GM12892 (cell line): Measurements from ENCODE around the gene RAB14.
A peak's percentile ranks its signal among the peaks of the same experiment; 100 is the strongest.

Experiments
- DNase-seq: peaks from one replicate; pipeline ENCODE4 v3.0.0; 2011; ENCODE audit not compliant: insufficient read length
- FAIRE-seq: peaks from 2 replicates; lab custom pipeline; 2011; peaks lifted over from hg19 to GRCh38; lab: Jason Lieb, UNC
- POLR2A ChIP-seq: IDR thresholded peaks from 2 replicates; pipeline ENCODE4 v1.6.1; 2011; ENCODE audit warnings: low read depth, low read length, control low read depth
- POLR2AphosphoS5 ChIP-seq: IDR thresholded peaks from 2 replicates; pipeline ENCODE4 v1.6.1; 2011; ENCODE audit warnings: low read depth, low read length, control low read depth
- TAF1 ChIP-seq: IDR thresholded peaks from 2 replicates; pipeline ENCODE4 v1.6.1; 2011; ENCODE audit warnings: low read depth, mild to moderate bottlenecking, control low read depth, low read length, borderline replicate concordance

The RAB14 gene

GRCh38 chr9:121201045-121201737, 478 bp downstream of the RAB14 start:
- DNase-seq, result peak; percentile 20
- no peak for TF ChIP-seq POLR2A
- no peak for TF ChIP-seq TAF1
- TF ChIP-seq POLR2AphosphoS5, result no peak
- peak; percentile 14 for FAIRE-seq

GRCh38 chr9:121200356-121200755, 1.3 kb downstream of the RAB14 start:
- no peak for DNase-seq
- TF ChIP-seq TAF1 (no peak), POLR2AphosphoS5 (no peak), POLR2A (no peak)
- FAIRE-seq, result no peak

GRCh38 chr9:121199921-121200320, 1.7 kb downstream of the RAB14 start:
- no peak for DNase-seq
- no peak for TF ChIP-seq TAF1
- no peak for TF ChIP-seq POLR2AphosphoS5
- peak; percentile 42 for FAIRE-seq

- no peak for TF ChIP-seq POLR2AphosphoS5
- TF ChIP-seq TAF1, result no peak
- no peak for TF ChIP-seq POLR2A
- FAIRE-seq, result no peak
- DNase-seq, result no peak
Observed at GRCh38 chr9:121198512-121199042, 3.1 kb downstream of the RAB14 start.

- no peak for DNase-seq
- FAIRE-seq, result peak; percentile 24
- no peak for TF ChIP-seq TAF1
- TF ChIP-seq POLR2A, result no peak
- TF ChIP-seq POLR2AphosphoS5, result no peak
Observed at GRCh38 chr9:121197132-121197531, 4.5 kb downstream of the RAB14 start.

GRCh38 chr9:121196389-121196788, 5.3 kb downstream of the RAB14 start:
- FAIRE-seq, result peak; percentile 33
- no peak for TF ChIP-seq POLR2A
- no peak for TF ChIP-seq POLR2AphosphoS5
- no peak for TF ChIP-seq TAF1

GRCh38 chr9:121194730-121195129, 6.9 kb downstream of the RAB14 start:
- TF ChIP-seq POLR2A (no peak), POLR2AphosphoS5 (no peak), TAF1 (no peak)
- FAIRE-seq, result no peak
- no peak for DNase-seq

More at GRCh38 chr9:121196389-121196788, 5.3 kb downstream of the RAB14 start:
- no peak for DNase-seq

GRCh38 chr9:121192959-121193640, 8.6 kb downstream of the RAB14 start:
- TF ChIP-seq POLR2A (no peak), POLR2AphosphoS5 (no peak), TAF1 (no peak)
- no peak for DNase-seq
- no peak for FAIRE-seq

- no peak for TF ChIP-seq TAF1
- no peak for TF ChIP-seq POLR2A
- TF ChIP-seq POLR2AphosphoS5, result no peak
- FAIRE-seq, result no peak
- DNase-seq, result no peak
Observed at GRCh38 chr9:121192518-121192917, 9.2 kb downstream of the RAB14 start.

- TF ChIP-seq POLR2AphosphoS5 (no peak), TAF1 (no peak), POLR2A (no peak)
- DNase-seq (no peak), FAIRE-seq (no peak)
Observed at GRCh38 chr9:121191235-121191634, 10.4 kb downstream of the RAB14 start.

- TF ChIP-seq POLR2A (no peak), POLR2AphosphoS5 (no peak), TAF1 (no peak)
- no peak for DNase-seq
- no peak for FAIRE-seq
Observed at GRCh38 chr9:121189660-121190059, 12.0 kb downstream of the RAB14 start.
